ENCODE measurements around the gene EGFL8. TPM values are rescaled to one million over a fixed set of nuclear protein-coding genes. Genes with fewer than 3 reads are reported as not detected.
A peak's percentile ranks its signal among the peaks of the same experiment; 100 is the strongest.

EGFL8 gene
- total RNA-seq, 1 donor from 2014 or later = 3.8 TPM

DNA sequence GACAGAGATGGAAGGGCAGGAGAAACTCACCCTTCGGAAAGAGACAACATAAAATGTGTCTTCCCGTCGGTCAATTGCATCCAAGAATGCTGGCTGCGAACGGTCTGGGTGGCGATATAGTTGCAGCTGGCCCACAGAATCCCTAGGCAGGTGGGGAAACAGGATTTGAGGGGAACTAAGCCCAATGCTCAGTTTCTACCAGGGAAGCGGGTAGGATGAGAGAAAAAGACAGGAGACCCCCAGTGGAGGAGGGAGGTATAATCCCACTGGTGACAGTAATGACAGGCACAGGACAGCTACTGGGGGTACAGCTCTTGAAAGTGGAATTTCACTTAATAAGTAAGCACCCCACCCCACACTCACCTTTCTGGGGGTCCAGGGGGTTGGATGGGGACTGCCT, 47.7 kb upstream of the EGFL8 start:
- H3K4me1 Mint-ChIP-seq = peaks cover 19% of the 10 kb centered on the region
- Histone ChIP-seq H3K4me3 (no peak overlapping the region), H3K27me3 (no peaks in the 10 kb centered on the region), H3K9ac (no peak overlapping the region), H3K9me3 (ENCODE audit: low read depth) (no peaks in the 10 kb centered on the region), H3F3A (ENCODE audit: low read depth) (peaks cover 12% of the 10 kb centered on the region), H3K36me3 (no peaks in the 10 kb centered on the region), H3K79me2 (ENCODE audit: low read depth) (no peaks in the 10 kb centered on the region), H2AFZ (replicated peaks) (no peak overlapping the region), H3K27ac (no peak overlapping the region), H4K20me1 (ENCODE audit: low read depth) (no peaks in the 10 kb centered on the region), H3K4me1 (no peaks in the 10 kb centered on the region), H3K4me2 (no peak overlapping the region)
- peaks cover 8% of the 10 kb centered on the region for H3K36me3 Mint-ChIP-seq
- no peaks in the 10 kb centered on the region for H3K9me3 Mint-ChIP-seq
- peak; percentile 54 for DNase-seq (ENCODE audit: low spot score)
- peaks cover 7% of the 10 kb centered on the region for H3K27me3 Mint-ChIP-seq (ENCODE audit: insufficient read depth, low read depth)
- H3K4me3 Mint-ChIP-seq = no peak overlapping the region
- H3K27ac Mint-ChIP-seq = peak overlapping the region; percentile 63
- TF ChIP-seq, protein P1, sequence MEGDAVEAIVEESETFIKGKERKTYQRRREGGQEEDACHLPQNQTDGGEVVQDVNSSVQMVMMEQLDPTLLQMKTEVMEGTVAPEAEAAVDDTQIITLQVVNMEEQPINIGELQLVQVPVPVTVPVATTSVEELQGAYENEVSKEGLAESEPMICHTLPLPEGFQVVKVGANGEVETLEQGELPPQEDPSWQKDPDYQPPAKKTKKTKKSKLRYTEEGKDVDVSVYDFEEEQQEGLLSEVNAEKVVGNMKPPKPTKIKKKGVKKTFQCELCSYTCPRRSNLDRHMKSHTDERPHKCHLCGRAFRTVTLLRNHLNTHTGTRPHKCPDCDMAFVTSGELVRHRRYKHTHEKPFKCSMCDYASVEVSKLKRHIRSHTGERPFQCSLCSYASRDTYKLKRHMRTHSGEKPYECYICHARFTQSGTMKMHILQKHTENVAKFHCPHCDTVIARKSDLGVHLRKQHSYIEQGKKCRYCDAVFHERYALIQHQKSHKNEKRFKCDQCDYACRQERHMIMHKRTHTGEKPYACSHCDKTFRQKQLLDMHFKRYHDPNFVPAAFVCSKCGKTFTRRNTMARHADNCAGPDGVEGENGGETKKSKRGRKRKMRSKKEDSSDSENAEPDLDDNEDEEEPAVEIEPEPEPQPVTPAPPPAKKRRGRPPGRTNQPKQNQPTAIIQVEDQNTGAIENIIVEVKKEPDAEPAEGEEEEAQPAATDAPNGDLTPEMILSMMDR (IDR thresholded peaks at IDR 0.05) = peak; percentile 58
- no peak for TF ChIP-seq EZH2phosphoT487 (IDR thresholded peaks at IDR 0.05)

DNA sequence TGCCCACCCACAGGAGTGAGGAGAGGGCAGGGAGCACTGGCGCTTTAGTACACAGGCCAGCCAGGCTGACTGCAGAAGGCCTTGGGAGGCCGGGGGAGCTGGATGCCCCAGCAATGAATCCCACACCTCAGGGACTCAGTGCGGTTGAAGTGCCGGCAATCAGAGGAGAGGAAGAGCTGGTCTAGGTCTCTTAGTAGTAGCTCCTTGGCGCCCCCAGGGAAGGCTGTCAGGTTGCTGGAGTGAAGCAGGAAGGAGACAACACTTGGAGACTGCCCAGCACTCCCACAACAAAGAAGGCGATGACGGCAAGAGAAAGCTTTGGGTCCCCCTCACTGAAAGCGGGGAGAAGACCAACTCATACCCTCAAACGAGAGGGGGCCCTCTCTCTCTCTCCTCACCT, 46.9 kb upstream of the EGFL8 start:
- Histone ChIP-seq H3K9ac (no peak overlapping the region), H3K4me3 (no peak overlapping the region), H3F3A (ENCODE audit: low read depth) (peaks cover 12% of the 10 kb centered on the region), H3K27me3 (no peaks in the 10 kb centered on the region), H3K36me3 (no peaks in the 10 kb centered on the region), H3K9me3 (ENCODE audit: low read depth) (no peaks in the 10 kb centered on the region), H4K20me1 (ENCODE audit: low read depth) (no peaks in the 10 kb centered on the region), H3K4me2 (no peak overlapping the region), H2AFZ (replicated peaks) (no peak overlapping the region), H3K79me2 (ENCODE audit: low read depth) (no peaks in the 10 kb centered on the region), H3K27ac (no peak overlapping the region), H3K4me1 (no peaks in the 10 kb centered on the region)
- Mint-ChIP-seq H3K4me1 (peaks cover 15% of the 10 kb centered on the region), H3K27ac (no peak overlapping the region), H3K27me3 (ENCODE audit: insufficient read depth, low read depth) (peaks cover 5% of the 10 kb centered on the region), H3K9me3 (no peaks in the 10 kb centered on the region), H3K4me3 (no peak overlapping the region), H3K36me3 (peaks cover 14% of the 10 kb centered on the region)
- TF ChIP-seq, protein P1 (IDR thresholded peaks at IDR 0.05) = no peak
- TF ChIP-seq EZH2phosphoT487 (IDR thresholded peaks at IDR 0.05) = no peak
- no peak for TF ChIP-seq EZH2 (IDR thresholded peaks at IDR 0.05)
- no peak for DNase-seq (ENCODE audit: low spot score)

DNA sequence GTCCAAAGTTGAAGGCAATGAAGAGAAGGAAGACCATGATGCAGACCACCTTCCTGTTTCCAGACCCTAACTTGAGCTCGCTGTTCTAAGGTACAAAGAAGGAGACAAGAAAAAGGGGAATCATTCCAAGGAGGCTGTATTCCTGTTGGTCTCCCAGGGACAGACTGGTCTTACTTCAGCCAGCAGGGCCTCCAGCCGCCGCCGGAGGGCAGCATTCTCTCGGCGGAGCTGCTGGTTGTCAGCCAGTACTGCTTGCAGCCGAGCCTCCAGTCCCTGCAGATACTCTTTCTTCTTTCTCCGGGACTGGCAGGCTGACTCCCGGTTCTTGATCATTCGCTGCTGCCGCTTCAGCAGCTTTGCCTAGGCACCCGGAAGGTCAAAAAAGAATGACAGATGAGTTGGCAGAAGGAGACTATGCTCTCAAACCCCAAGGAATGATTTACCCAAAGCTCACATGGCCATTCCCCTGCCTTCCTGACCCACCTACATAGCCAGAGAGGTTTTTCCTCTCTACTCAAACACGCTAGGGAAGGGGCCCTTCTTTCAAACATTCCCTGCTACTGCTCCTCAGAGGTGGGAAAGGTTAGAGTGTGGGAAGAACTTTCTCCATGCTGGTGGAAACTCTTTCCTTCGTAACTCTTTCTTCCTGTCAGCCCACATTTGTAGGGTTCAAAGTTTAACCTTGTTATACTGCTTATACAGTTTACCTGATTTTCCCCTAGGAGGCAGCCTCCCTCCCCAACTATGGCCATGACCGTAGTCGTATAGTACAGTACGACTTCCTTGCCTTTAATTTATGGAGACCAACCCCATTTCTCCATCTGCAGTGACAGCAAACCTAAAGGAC, 45.4 kb upstream of the EGFL8 start:
- Mint-ChIP-seq H3K4me3 (peak overlapping the region; percentile 47), H3K27me3 (ENCODE audit: insufficient read depth, low read depth) (peaks cover 5% of the 10 kb centered on the region)
- H3K9ac ChIP-seq = no peak overlapping the region

More for the DNA sequence above, 45.4 kb upstream of the EGFL8 start:
- H3K4me1 ChIP-seq = no peaks in the 10 kb centered on the region
- no peaks in the 10 kb centered on the region for H3K9me3 ChIP-seq (ENCODE audit: low read depth)
- H3K4me2 ChIP-seq = no peak overlapping the region
- Mint-ChIP-seq H3K9me3 (no peaks in the 10 kb centered on the region), H3K27ac (peak overlapping the region; percentile 52), H3K36me3 (peaks cover 17% of the 10 kb centered on the region), H3K4me1 (peaks cover 12% of the 10 kb centered on the region)
- H2AFZ ChIP-seq (replicated peaks) = no peak overlapping the region
- H3F3A ChIP-seq (ENCODE audit: low read depth) = peaks cover 12% of the 10 kb centered on the region
- peak; percentile 87 for DNase-seq (ENCODE audit: low spot score)
- no peak overlapping the region for H3K27ac ChIP-seq
- H3K4me3 ChIP-seq = no peak overlapping the region
- TF ChIP-seq EZH2 (IDR thresholded peaks at IDR 0.05) (no peak), EZH2phosphoT487 (IDR thresholded peaks at IDR 0.05) (no peak)
- TF ChIP-seq, protein P1 (IDR thresholded peaks at IDR 0.05) = peak; percentile 85
- H3K79me2 ChIP-seq (ENCODE audit: low read depth) = no peaks in the 10 kb centered on the region
- H3K36me3 ChIP-seq = no peaks in the 10 kb centered on the region
- H4K20me1 ChIP-seq (ENCODE audit: low read depth) = no peaks in the 10 kb centered on the region
- no peaks in the 10 kb centered on the region for H3K27me3 ChIP-seq
